RPMI8226 (cell line): ENCODE measurements around the gene TBXA2R.
"Not testable (repeated sequence)": the region's sequence is repeated elsewhere in the genome, so short reads cannot be mapped to it uniquely, and the experiment has no call there.

ENCODE experiments used
- DNase-seq: peaks from one replicate; pipeline ENCODE4 v3.0.0-alpha.2; 2015

The TBXA2R gene

DNA sequence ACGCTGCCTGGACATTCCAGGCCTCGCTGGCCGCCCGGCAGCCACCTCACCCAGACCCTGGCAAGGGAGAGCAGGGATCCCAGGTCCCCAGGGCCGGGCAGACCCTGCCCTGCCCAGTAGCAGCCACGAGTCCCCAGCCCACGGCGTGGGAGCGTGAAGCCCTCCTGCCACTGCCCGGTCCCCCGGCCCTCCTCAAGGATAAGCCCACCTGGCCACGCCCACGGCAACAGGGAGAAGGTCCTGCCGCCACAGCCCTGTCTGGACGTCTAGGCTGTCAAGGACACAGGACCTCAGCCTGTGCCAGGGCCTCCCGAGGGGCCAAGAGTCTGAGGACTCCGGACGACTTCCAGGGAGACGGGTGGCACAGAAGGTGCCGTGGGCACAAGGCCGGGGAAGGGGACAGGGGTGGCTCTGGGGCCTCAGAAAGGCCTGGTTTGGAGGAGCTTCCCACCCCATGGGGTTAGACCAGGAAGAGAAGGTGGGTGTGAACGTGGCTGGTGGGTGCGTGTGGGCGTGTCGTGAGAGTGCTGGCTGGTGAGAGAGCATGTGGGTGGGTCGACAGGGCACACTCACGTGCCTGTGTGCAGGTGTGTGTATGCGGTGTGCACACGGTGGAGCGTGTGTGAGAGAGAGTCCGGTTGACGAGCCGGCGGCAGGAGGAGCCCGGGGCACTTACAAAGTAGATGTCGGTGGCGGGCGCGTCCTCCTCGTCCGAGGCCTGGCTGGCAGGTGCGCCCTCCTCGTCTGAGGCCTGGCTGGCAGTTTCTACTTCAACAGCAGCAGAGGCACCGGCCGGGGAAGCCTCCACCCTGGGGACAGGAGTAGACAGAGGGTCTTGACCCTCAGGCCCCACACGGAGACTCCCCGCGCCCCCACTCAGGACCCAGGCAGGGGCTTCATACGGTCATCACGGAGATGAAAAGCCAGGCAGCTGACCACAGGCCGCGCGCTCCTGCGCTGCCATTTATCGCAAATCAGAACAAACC is 31.8 kb upstream of the TBXA2R start:
- DNase-seq, result no peak

DNA sequence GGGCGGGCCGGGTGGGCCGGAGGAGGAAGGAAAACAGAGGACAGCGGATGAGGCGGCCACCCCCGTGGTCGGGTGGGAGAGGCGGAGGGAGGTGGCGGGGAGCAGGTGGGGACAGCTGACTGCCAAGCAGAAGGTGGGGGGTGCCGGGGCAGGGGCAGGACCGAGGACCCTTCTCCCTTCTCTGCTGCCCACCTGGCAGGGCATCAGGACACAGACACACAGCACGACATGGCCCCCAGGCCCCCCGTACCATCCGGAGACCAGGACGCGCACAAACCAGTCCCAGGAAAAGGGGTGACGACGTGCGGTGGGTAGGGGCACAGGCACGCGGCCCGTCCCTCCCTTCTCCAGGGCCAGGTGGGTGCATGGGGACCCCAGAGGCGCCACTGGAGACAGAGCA is 30.9 kb upstream of the TBXA2R start:
- DNase-seq, result no peak

GRCh38 chr19:3636962-3637361 is 30.3 kb upstream of the TBXA2R start:
- DNase-seq, result no peak

DNA sequence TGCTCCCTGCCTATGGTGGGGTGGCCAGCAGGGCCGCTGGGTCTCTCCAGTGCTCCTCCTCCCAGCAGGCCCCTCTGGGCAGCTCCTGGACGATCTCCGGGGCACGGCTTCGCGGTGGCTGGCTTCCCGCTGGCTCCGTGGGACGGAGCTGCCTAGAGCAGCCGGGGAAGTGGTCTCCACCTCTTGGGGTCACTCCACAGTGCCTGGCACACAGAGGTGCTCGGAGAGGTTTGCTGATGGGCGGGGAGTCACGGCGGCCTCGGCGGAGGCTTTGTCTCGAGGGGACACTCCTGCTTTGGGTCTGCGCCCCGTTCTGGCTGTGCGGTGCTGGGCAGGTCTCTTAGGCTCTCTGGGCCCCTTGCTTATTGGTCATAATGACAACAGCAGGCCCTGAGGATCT is 29.8 kb upstream of the TBXA2R start:
- DNase-seq, result no peak

DNA sequence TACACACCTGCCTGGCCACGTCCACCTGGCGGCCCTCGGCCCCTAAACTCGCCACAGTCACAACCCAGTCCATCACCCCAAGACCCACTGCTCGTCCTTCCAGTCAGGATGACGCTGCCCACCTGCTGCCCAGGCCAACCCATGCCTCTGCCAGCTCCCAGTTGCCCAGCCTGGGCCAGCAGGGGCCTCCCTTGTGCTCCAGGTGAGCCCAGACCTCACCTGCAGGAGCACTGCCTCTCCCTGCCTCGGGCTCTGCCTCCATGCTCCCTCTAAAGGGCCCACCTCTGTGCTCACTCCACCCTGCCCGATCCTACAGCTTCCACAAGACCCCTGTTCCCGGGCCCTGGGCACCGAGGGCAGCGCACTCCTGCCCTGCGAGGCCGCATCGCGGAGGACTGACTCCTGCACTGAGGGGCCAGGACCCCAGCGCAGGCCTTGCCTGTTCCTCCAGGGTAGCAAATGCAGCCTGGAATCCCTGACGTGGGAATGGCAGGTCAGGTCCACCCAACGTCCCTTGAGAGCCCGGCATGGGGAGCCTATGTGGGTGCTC is 27.9 kb upstream of the TBXA2R start:
- DNase-seq, result no peak

- no peak for DNase-seq
Observed at GRCh38 chr19:3633559-3633988, 26.9 kb upstream of the TBXA2R start.

- DNase-seq, result no peak
Observed at GRCh38 chr19:3632739-3633558, 26.3 kb upstream of the TBXA2R start.

DNA sequence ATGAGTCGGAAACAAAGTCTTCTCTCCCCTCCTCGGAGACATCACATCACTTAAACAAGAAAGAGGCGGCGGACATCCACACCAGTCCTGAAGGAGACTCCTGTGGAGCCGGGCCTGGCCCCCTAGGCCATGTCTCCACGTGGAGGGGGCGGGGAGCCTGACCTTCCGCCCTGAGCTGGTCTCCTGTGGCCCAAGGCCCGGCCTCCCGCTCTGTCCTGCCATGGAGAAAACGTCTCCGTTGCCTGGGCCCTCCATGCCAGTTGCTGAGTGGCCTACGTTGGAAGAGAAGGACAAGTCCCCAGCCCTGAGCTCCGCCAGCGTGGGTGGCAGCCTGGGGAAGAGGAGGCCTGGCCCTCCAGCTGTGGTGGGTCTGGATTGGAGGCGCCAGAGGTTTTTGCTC is 25.4 kb upstream of the TBXA2R start:
- no peak for DNase-seq

- no peak for DNase-seq
Observed at GRCh38 chr19:3631053-3631861, 24.6 kb upstream of the TBXA2R start.

DNA sequence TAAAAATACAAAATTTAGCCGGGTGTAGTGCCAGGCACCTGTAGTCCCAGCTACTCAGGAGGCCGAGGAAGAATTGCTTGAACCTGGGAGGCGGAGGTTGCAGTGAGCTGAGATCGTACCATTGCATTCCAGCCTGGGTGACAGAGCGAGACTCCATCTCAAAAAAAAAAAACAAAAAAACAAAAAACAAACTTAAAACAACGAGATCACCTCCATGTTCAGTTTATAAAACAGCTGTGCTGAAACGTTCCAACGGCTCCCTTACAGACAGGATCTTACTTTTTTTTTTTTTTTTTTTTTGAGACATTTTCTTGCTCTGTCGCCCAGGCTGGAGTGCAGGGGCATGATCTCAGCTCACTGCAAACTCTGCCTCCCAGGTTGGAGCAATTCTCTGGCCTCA is 22.1 kb upstream of the TBXA2R start:
- not testable (repeated sequence) for DNase-seq

GRCh38 chr19:3627351-3627723 is 20.7 kb upstream of the TBXA2R start:
- DNase-seq, result no peak

- peak; percentile 99 for DNase-seq
Observed at GRCh38 chr19:3626473-3627350, 20.0 kb upstream of the TBXA2R start, which contains the start of gene CACTIN. CACTIN (minus strand) TSS chr19:3626790; CDS start chr19:3626762, 28 bp downstream.

GRCh38 chr19:3625996-3626472 is 19.4 kb upstream of the TBXA2R start:
- no peak for DNase-seq

DNA sequence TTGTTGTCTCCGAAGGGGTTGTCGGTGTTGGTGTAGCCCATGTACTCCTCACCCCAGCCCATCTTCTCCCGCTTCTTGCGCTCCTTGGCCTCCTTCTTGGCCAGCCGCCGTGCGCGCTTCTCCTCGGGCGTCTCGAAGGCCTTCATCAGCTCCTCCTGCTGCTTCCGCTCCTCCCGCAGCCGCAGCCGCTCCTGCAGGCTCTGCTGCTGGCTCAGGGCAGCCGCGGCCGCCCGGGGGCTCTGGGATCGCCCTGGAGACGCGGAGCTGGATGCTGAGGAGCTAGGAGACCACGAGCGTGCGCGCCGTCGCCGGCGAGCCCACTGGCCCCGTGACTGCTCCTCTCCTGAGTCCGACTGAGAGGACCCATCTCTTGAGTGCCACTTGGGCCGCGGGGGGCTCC is 17.0 kb upstream of the TBXA2R start:
- DNase-seq, result no peak

DNA sequence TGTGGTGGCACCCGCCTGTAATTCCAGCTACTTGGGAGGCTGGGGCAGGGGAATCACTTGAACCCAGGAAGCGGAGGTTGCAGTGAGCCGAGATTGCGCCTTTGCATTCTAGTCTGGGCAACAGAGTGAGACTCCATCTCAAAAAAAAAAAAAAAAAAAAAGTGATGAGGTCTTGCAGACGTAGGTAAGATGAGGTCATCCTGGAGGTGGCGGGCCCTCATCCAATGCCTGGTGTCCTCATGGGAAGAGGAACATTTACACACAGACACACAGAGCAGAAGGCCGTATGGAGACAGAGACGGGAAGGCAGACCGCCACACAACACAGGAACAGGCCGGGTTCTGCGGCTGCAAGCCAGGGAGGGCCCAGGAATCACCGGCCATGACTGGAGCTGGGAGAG is 15.5 kb upstream of the TBXA2R start:
- DNase-seq, result no peak

GRCh38 chr19:3621689-3622088 is 15.0 kb upstream of the TBXA2R start:
- DNase-seq, result no peak

GRCh38 chr19:3620817-3621547 is 14.3 kb upstream of the TBXA2R start:
- DNase-seq, result no peak

GRCh38 chr19:3620145-3620816 is 13.6 kb upstream of the TBXA2R start:
- DNase-seq, result no peak

DNA sequence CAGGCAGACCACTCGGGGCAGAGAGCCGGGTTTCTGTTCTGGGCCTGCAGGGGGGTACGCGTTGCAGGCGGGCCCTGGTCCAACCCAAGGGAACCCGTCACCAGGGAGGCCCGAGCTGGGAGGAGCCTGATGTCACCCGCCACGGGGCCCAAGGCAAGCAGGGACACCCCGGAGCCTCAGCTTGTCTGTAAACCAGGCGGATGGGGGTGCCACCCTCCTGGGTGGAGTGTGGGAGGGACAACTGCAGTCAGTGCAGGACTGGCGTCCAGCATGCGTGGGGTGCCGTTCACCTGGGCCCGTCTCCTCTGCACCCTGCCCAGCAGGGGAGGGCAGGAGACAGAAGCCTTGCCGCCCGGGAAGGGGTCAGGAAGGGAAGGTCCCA is 12.9 kb upstream of the TBXA2R start:
- no peak for DNase-seq
